ENCODE measurements around the gene TBRG4. TPM values are rescaled to one million over a fixed set of nuclear protein-coding genes. Genes with fewer than 3 reads are reported as not detected.

TBRG4 gene
- total and polyA plus RNA-seq, 3 experiments from 2014 or later = 58.9 to 203 (median 198) TPM

DNA sequence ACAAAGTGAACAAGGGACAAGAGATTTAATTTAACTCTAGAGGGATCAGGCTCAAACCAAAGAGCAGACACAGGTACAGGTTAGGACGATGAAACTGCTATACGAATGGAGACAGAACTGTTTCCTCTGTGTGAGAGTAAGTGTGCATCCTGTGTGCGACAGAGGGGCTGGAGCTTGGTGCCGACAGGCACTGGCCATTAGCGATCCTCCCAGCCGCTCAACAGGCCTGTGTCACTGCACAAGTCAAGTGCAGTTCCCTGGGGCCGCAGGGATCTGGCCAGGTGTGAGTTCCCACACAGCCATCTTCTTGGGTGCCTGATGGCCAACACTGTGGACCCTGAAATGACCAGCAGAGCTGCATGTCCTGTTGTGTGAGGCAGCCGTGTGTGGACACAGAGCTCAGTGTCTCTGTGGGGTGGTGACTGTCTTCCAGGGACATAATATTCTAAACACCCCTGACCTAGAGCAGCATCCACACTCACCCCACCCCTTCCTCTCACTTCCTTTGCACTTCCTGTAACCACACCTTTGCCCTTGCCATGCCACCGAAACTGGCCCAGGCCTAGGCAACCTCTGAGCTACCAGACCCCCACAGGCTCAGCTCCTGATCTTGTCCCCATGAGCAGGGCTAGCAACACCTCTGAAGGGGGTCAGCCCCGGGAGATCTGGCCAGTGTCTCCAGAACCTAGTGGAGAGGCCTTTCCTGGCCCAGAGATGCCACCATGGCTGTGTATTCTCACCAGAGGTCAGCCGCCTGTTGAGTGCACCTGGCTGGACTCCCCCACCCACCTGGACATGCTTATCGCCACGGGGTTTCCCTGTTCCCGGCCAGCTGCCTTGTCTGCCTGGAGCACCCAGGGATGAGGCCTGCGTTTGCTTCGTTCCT is 11.7 kb upstream of the TBRG4 start:
- ChIA-PET POLR2A (interaction anchor here (0.5 to 1.2 kb wide), 2 partner anchors 11 to 12 kb away, joined by 3 read pairs; partner anchors contain the start of gene TBRG4), CTCF (interaction anchor here (0.8 to 3.1 kb wide), 3 partner anchors 13 to 42 kb away, joined by 3 to 18 read pairs (median 3); no protein-coding TSS in a partner anchor)
- Histone ChIP-seq H3K27ac (ENCODE audit: low read depth, low read length) (no peak overlapping the region), H3K36me3 (ENCODE audit: insufficient read depth, low read length) (no peaks in the 10 kb centered on the region), H3K4me3 (ENCODE audit: low read length) (peak overlapping the region; percentile 30), H3K9me3 (ENCODE audit: low read length) (no peaks in the 10 kb centered on the region), H3K27me3 (ENCODE audit: insufficient read depth, low read length, poor library complexity, severe bottlenecking) (no peaks in the 10 kb centered on the region), H3K4me1 (ENCODE audit: insufficient read depth, low read length) (peaks cover 23% of the 10 kb centered on the region)
- Mint-ChIP-seq H3K27ac (peak overlapping the region; percentile 76 to 97 (median 92)), H3K4me1 (peaks cover 15 to 17% (median 17%) of the 10 kb centered on the region in 3 donors), H3K9me3 (no peaks in the 10 kb centered on the region), H3K27me3 (peaks cover 0 to 5% of the 10 kb centered on the region in 2 donors), H3K36me3 (peaks cover 0 to 3% (median 0%) of the 10 kb centered on the region in 3 donors), H3K4me3 (peak overlapping the region in 6 of 7 donors; percentile 52 to 80 (median 64))
- DNase-seq = peak in 1 of 5 donors; percentile 18

DNA sequence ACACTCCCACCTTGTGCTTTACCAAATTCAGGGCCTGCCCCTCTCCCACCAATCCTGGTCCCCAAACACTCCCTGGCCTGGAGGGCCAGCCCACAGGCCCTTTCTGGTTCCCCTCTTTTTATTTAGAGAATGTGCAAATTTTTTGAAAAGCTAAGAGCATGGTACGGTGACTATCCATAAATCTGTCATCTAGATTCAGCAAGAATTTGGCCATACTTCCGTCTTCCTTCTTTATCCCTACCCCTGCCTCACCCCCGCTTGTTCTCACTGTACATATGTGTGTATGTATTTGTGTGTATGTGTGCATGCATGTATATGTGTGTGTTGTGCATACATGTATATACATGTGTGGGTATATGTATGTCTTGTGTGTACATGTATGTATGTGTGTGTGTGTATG is 8.1 kb upstream of the TBRG4 start:
- Mint-ChIP-seq H3K9me3 (no peaks in the 10 kb centered on the region), H3K36me3 (peaks cover 0 to 3% (median 0%) of the 10 kb centered on the region in 3 donors), H3K4me3 (peak overlapping the region in 1 of 7 donors; percentile 63), H3K4me1 (peaks cover 15 to 17% (median 17%) of the 10 kb centered on the region in 3 donors), H3K27ac (peak overlapping the region in 1 of 8 donors; percentile 18), H3K27me3 (peaks cover 3 to 12% of the 10 kb centered on the region in 2 donors)
- no peaks in the 10 kb centered on the region for H3K36me3 ChIP-seq (ENCODE audit: insufficient read depth, low read length)
- no peaks in the 10 kb centered on the region for H3K27me3 ChIP-seq (ENCODE audit: insufficient read depth, low read length, poor library complexity, severe bottlenecking)
- POLR2A ChIA-PET = no interaction called here
- H3K4me3 ChIP-seq (ENCODE audit: low read length) = no peak overlapping the region
- peaks cover 23% of the 10 kb centered on the region for H3K4me1 ChIP-seq (ENCODE audit: insufficient read depth, low read length)
- DNase-seq = no peak
- CTCF ChIA-PET = interaction anchor here (1.1 kb wide), 1 partner anchor 16 kb away, joined by 4 read pairs; no protein-coding TSS in a partner anchor
- H3K27ac ChIP-seq (ENCODE audit: low read depth, low read length) = no peak overlapping the region
- no peaks in the 10 kb centered on the region for H3K9me3 ChIP-seq (ENCODE audit: low read length)

- POLR2A ChIA-PET = no interaction called here
- Histone ChIP-seq H3K9me3 (ENCODE audit: low read length) (no peaks in the 10 kb centered on the region), H3K27ac (ENCODE audit: low read depth, low read length) (no peak overlapping the region), H3K36me3 (ENCODE audit: insufficient read depth, low read length) (no peaks in the 10 kb centered on the region), H3K4me3 (ENCODE audit: low read length) (no peak overlapping the region), H3K27me3 (ENCODE audit: insufficient read depth, low read length, poor library complexity, severe bottlenecking) (no peaks in the 10 kb centered on the region), H3K4me1 (ENCODE audit: insufficient read depth, low read length) (peaks cover 19% of the 10 kb centered on the region)
- DNase-seq = no peak
- CTCF ChIA-PET = interaction anchor here (0.5 to 1.1 kb wide), 2 partner anchors 16 to 35 kb away, joined by 3 to 4 read pairs; no protein-coding TSS in a partner anchor
- peaks cover 3 to 16% of the 10 kb centered on the region in 2 donors for H3K27me3 Mint-ChIP-seq
- H3K9me3 Mint-ChIP-seq = no peaks in the 10 kb centered on the region
- H3K4me1 Mint-ChIP-seq = peaks cover 15 to 17% (median 16%) of the 10 kb centered on the region in 3 donors
- H3K36me3 Mint-ChIP-seq = peaks cover 0 to 3% (median 0%) of the 10 kb centered on the region in 3 donors
- peak overlapping the region in 1 of 8 donors; percentile 40 for H3K27ac Mint-ChIP-seq
- no peak overlapping the region for H3K4me3 Mint-ChIP-seq
Observed at GRCh38 chr7:45118889-45119331, 7.4 kb upstream of the TBRG4 start.

GRCh38 chr7:45118292-45118691 is 6.8 kb upstream of the TBRG4 start:
- no peak overlapping the region for H3K27ac ChIP-seq (ENCODE audit: low read depth, low read length)
- H3K27me3 ChIP-seq (ENCODE audit: insufficient read depth, low read length, poor library complexity, severe bottlenecking) = no peaks in the 10 kb centered on the region
- Mint-ChIP-seq H3K27ac (peak overlapping the region in 1 of 8 donors; percentile 40), H3K4me1 (peaks cover 10 to 12% (median 10%) of the 10 kb centered on the region in 3 donors), H3K36me3 (peaks cover 0 to 3% (median 0%) of the 10 kb centered on the region in 3 donors), H3K4me3 (no peak overlapping the region), H3K9me3 (no peaks in the 10 kb centered on the region), H3K27me3 (peaks cover 3 to 16% of the 10 kb centered on the region in 2 donors)
- POLR2A ChIA-PET = no interaction called here
- H3K36me3 ChIP-seq (ENCODE audit: insufficient read depth, low read length) = no peaks in the 10 kb centered on the region
- DNase-seq = no peak
- CTCF ChIA-PET = interaction anchor here (1.1 kb wide), 1 partner anchor 17 kb away, joined by 4 read pairs; no protein-coding TSS in a partner anchor
- no peak overlapping the region for H3K4me3 ChIP-seq (ENCODE audit: low read length)
- peaks cover 13% of the 10 kb centered on the region for H3K4me1 ChIP-seq (ENCODE audit: insufficient read depth, low read length)
- no peaks in the 10 kb centered on the region for H3K9me3 ChIP-seq (ENCODE audit: low read length)

- no peak for DNase-seq
- peaks cover 0 to 3% (median 0%) of the 10 kb centered on the region in 3 donors for H3K36me3 Mint-ChIP-seq
- no peaks in the 10 kb centered on the region for H3K27me3 ChIP-seq (ENCODE audit: insufficient read depth, low read length, poor library complexity, severe bottlenecking)
- H3K27ac ChIP-seq (ENCODE audit: low read depth, low read length) = no peak overlapping the region
- ChIA-PET CTCF (no interaction called here), POLR2A (no interaction called here)
- H3K4me1 Mint-ChIP-seq = peaks cover 6 to 8% (median 8%) of the 10 kb centered on the region in 3 donors
- H3K4me1 ChIP-seq (ENCODE audit: insufficient read depth, low read length) = peaks cover 7% of the 10 kb centered on the region
- no peak overlapping the region for H3K4me3 ChIP-seq (ENCODE audit: low read length)
- H3K9me3 ChIP-seq (ENCODE audit: low read length) = no peaks in the 10 kb centered on the region
- peaks cover 3 to 16% of the 10 kb centered on the region in 2 donors for H3K27me3 Mint-ChIP-seq
- H3K9me3 Mint-ChIP-seq = no peaks in the 10 kb centered on the region
- H3K27ac Mint-ChIP-seq = no peak overlapping the region
- H3K36me3 ChIP-seq (ENCODE audit: insufficient read depth, low read length) = no peaks in the 10 kb centered on the region
- no peak overlapping the region for H3K4me3 Mint-ChIP-seq
Observed at GRCh38 chr7:45117582-45117981, 6.1 kb upstream of the TBRG4 start.

- peak overlapping the region in 1 of 8 donors; percentile 15 for H3K27ac Mint-ChIP-seq
- no peaks in the 10 kb centered on the region for H3K9me3 ChIP-seq (ENCODE audit: low read length)
- no peak overlapping the region for H3K4me3 ChIP-seq (ENCODE audit: low read length)
- no peak for DNase-seq
- H3K4me3 Mint-ChIP-seq = peak overlapping the region in 1 of 7 donors; percentile 36
- CTCF ChIA-PET = interaction anchor here (2.5 kb wide), 1 partner anchor 142 kb away, joined by 7 read pairs; no protein-coding TSS in a partner anchor
- H3K4me1 ChIP-seq (ENCODE audit: insufficient read depth, low read length) = peaks cover 11% of the 10 kb centered on the region
- H3K36me3 Mint-ChIP-seq = peaks cover 0 to 9% (median 3%) of the 10 kb centered on the region in 3 donors
- H3K27me3 Mint-ChIP-seq = peaks cover 6 to 16% of the 10 kb centered on the region in 2 donors
- no peaks in the 10 kb centered on the region for H3K27me3 ChIP-seq (ENCODE audit: insufficient read depth, low read length, poor library complexity, severe bottlenecking)
- peaks cover 12 to 18% (median 16%) of the 10 kb centered on the region in 3 donors for H3K4me1 Mint-ChIP-seq
- H3K36me3 ChIP-seq (ENCODE audit: insufficient read depth, low read length) = no peaks in the 10 kb centered on the region
- no peaks in the 10 kb centered on the region for H3K9me3 Mint-ChIP-seq
- POLR2A ChIA-PET = no interaction called here
- H3K27ac ChIP-seq (ENCODE audit: low read depth, low read length) = no peak overlapping the region
Observed at GRCh38 chr7:45116048-45116447, 4.6 kb upstream of the TBRG4 start.

DNA sequence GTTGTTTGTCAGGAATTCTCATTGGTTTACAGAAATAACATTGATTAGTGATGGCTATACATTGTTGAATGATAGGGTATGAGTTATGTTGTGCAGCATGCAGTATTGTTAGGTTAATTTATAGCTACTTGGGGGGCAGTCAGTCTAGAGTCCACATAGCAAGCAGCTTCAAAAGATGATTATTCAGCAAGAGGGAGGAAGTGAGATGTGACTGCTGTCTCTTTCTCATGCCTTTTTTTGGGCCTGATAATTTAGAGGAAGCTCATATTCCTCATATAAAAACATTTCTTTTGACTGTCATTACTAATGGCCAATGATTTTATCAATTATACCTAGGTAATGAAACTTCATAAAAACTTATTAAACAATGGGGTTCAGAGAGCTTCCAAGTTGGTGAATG is 3.4 kb upstream of the TBRG4 start:
- H3K27ac Mint-ChIP-seq = no peak overlapping the region
- Histone ChIP-seq H3K36me3 (ENCODE audit: insufficient read depth, low read length) (no peaks in the 10 kb centered on the region), H3K4me1 (ENCODE audit: insufficient read depth, low read length) (peaks cover 19% of the 10 kb centered on the region), H3K4me3 (ENCODE audit: low read length) (no peak overlapping the region), H3K27ac (ENCODE audit: low read depth, low read length) (no peak overlapping the region), H3K9me3 (ENCODE audit: low read length) (no peaks in the 10 kb centered on the region), H3K27me3 (ENCODE audit: insufficient read depth, low read length, poor library complexity, severe bottlenecking) (no peaks in the 10 kb centered on the region)
- ChIA-PET POLR2A (interaction anchor here (0.6 kb wide), 1 partner anchor 228 kb away, joined by 5 read pairs; no protein-coding TSS in a partner anchor), CTCF (interaction anchor here (1.4 to 2.5 kb wide), 2 partner anchors 21 to 141 kb away, joined by 3 to 7 read pairs; no protein-coding TSS in a partner anchor)
- no peaks in the 10 kb centered on the region for H3K9me3 Mint-ChIP-seq
- peaks cover 22 to 29% (median 25%) of the 10 kb centered on the region in 3 donors for H3K4me1 Mint-ChIP-seq
- H3K36me3 Mint-ChIP-seq = peaks cover 0 to 15% (median 3%) of the 10 kb centered on the region in 3 donors
- H3K4me3 Mint-ChIP-seq = peak overlapping the region in 1 of 7 donors; percentile 19
- no peak for DNase-seq
- peaks cover 6 to 16% of the 10 kb centered on the region in 2 donors for H3K27me3 Mint-ChIP-seq
